DND-41 (cell line): ENCODE data around the gene UCP2.

Experiments used
- ATAC-seq: fragments of 200-7000 bp; cut with Tn5 transposase; 3 replicates; pipeline ENCODE4 v1.9.1; 2021; ENCODE audit warnings: low read depth; ENCODE audit not compliant: insufficient read depth
- DNase-seq: peaks from one replicate; pipeline ENCODE4 v3.0.0-alpha.2; 2020
- H2AFZ ChIP-seq: 2 replicates; pipeline ENCODE4 v1.6.0; 2012; ENCODE audit warnings: low read depth, low read length
- H3K27ac ChIP-seq: 2 replicates; pipeline ENCODE4 v1.5.1; 2012; ENCODE audit warnings: low read length, inconsistent platforms
- H3K27me3 ChIP-seq: fragments of 200-600 bp; sonication (generic); 2 replicates; pipeline ENCODE4 v1.6.0; 2012; ENCODE audit warnings: low read length, mild to moderate bottlenecking, inconsistent platforms; ENCODE audit not compliant: insufficient read depth, poor library complexity
- H3K36me3 ChIP-seq: 2 replicates; pipeline ENCODE4 v1.5.1; 2012; ENCODE audit warnings: low read length, inconsistent platforms; ENCODE audit not compliant: insufficient read depth
- H3K4me1 ChIP-seq: 2 replicates; pipeline ENCODE4 v1.5.1; 2012; ENCODE audit warnings: mild to moderate bottlenecking, low read length; ENCODE audit not compliant: insufficient read depth
- H3K4me2 ChIP-seq: 2 replicates; pipeline ENCODE4 v1.6.0; 2012; ENCODE audit warnings: mild to moderate bottlenecking, moderate library complexity, low read length, inconsistent platforms; ENCODE audit not compliant: insufficient read depth
- H3K4me3 ChIP-seq, 2 experiments: fragments of 200-600 bp in 1 of 2; shearing (Covaris generic) in 1 of 2; 2 replicates each; pipeline ENCODE4 v1.5.1; 2012 to 2016; ENCODE audit warnings: inconsistent platforms in 2 of 2, low read length in 2 of 2, mild to moderate bottlenecking in 2 of 2, low read depth in 1 of 2, moderate library complexity in 1 of 2
- H3K79me2 ChIP-seq: 2 replicates; pipeline ENCODE4 v1.6.0; 2012; ENCODE audit warnings: low read length, inconsistent platforms; ENCODE audit not compliant: insufficient read depth
- H3K9ac ChIP-seq: 2 replicates; pipeline ENCODE4 v1.6.0; 2012; ENCODE audit warnings: low read depth, mild to moderate bottlenecking, inconsistent platforms, low read length, moderate library complexity
- H3K9me3 ChIP-seq: 2 replicates; pipeline ENCODE4 v1.5.1; 2012; ENCODE audit warnings: low read length, moderate library complexity, mild to moderate bottlenecking, inconsistent platforms; ENCODE audit not compliant: insufficient read depth, severe bottlenecking
- H4K20me1 ChIP-seq: 2 replicates; pipeline ENCODE4 v1.6.0; 2012; ENCODE audit warnings: low read length; ENCODE audit not compliant: insufficient read depth
- CTCF ChIP-seq: IDR thresholded peaks from 2 replicates; pipeline ENCODE4 v1.5.1; 2012; ENCODE audit warnings: borderline replicate concordance, low read length, moderate library complexity, mild to moderate bottlenecking; ENCODE audit not compliant: poor library complexity, severe bottlenecking; ENCODE audit errors: extremely low read depth
- EZH2 ChIP-seq: IDR thresholded peaks from 3 replicates; pipeline ENCODE4 v1.6.1; 2012; ENCODE audit warnings: borderline replicate concordance, low read depth, mild to moderate bottlenecking, moderate library complexity, low read length, inconsistent platforms; ENCODE audit not compliant: severe bottlenecking

UCP2 gene

GRCh38 chr11:73977856-73978519 is 4.7 kb downstream of the UCP2 start:
- DNase-seq (no peak), ATAC-seq (no peak)
- H3K36me3 ChIP-seq = peaks cover 81% of the 10 kb centered on the region
- H2AFZ ChIP-seq = no peak overlapping the region
- H3K9me3 ChIP-seq = no peaks in the 10 kb centered on the region
- peaks cover 46% of the 10 kb centered on the region for H4K20me1 ChIP-seq
- peaks cover 59% of the 10 kb centered on the region for H3K4me1 ChIP-seq
- no peak overlapping the region for H3K4me3 ChIP-seq
- peaks cover 37% of the 10 kb centered on the region for H3K79me2 ChIP-seq
- no peak overlapping the region for H3K27ac ChIP-seq
- H3K27me3 ChIP-seq = no peaks in the 10 kb centered on the region
- H3K9ac ChIP-seq = no peak overlapping the region
- no peak overlapping the region for H3K4me2 ChIP-seq
- TF ChIP-seq CTCF (no peak), EZH2 (no peak)

GRCh38 chr11:73976451-73977151 is 6.0 kb downstream of the UCP2 start:
- H3K36me3 ChIP-seq = peaks cover 77% of the 10 kb centered on the region

GRCh38 chr11:73975479-73975757 is 7.2 kb downstream of the UCP2 start:
- peaks cover 65% of the 10 kb centered on the region for H3K36me3 ChIP-seq
- no peaks in the 10 kb centered on the region for H3K27me3 ChIP-seq
- peaks cover 43% of the 10 kb centered on the region for H3K4me1 ChIP-seq
- peaks cover 13% of the 10 kb centered on the region; the same call in 1 of the 2 replicates for H3K79me2 ChIP-seq
- no peak overlapping the region for H2AFZ ChIP-seq
- no peaks in the 10 kb centered on the region for H3K9me3 ChIP-seq
- peaks cover 30% of the 10 kb centered on the region for H4K20me1 ChIP-seq
- H3K27ac ChIP-seq = no peak overlapping the region
- no peak overlapping the region for H3K9ac ChIP-seq
- no peak for TF ChIP-seq EZH2
- TF ChIP-seq CTCF = no peak
- no peak for ATAC-seq
- no peak overlapping the region for H3K4me2 ChIP-seq
- no peak for DNase-seq
- H3K4me3 ChIP-seq = no peak overlapping the region

More at GRCh38 chr11:73976451-73977151, 6.0 kb downstream of the UCP2 start:
- Histone ChIP-seq H3K27ac (no peak overlapping the region), H3K4me2 (0 out of 2 replicates have a peak overlapping the region, but pooled peaks have one; percentile 4), H2AFZ (no peak overlapping the region), H3K27me3 (no peaks in the 10 kb centered on the region), H3K4me1 (peaks cover 54% of the 10 kb centered on the region), H3K4me3 (no peak overlapping the region), H3K9me3 (no peaks in the 10 kb centered on the region), H3K79me2 (peaks cover 25% of the 10 kb centered on the region), H3K9ac (no peak overlapping the region), H4K20me1 (peaks cover 42% of the 10 kb centered on the region)
- ATAC-seq (no peak), DNase-seq (no peak)
- no peak for TF ChIP-seq EZH2
- no peak for TF ChIP-seq CTCF
